Left colon (tissue), 2 donors: ENCODE data around the gene CLDN19. TPM values are rescaled to one million over a fixed set of nuclear protein-coding genes. Genes with fewer than 3 reads are reported as not detected.

Experiments used
- ATAC-seq: fragments of 200-7000 bp; cut with Tn5 transposase; one replicate; pipeline ENCODE4 v1.9.1; 2020; ENCODE audit warnings: mild to moderate bottlenecking, moderate library complexity
- DNase-seq, 2 donors: peaks; one replicate each; pipeline ENCODE4 v3.0.0-alpha.2; 2020
- intact Hi-C, 2 donors: fragments of 100-400 bp; cut with DNase I in 1 of 2; cut with micrococcal nuclease in 1 of 2; formaldehyde crosslinking; loops; one replicate each; pipeline versions ENCODE4 v1.11.2 to v1.14.0; 2022; cut with DNase I, micrococcal nuclease
- total RNA-seq, 2 donors: library from RNA; stranded (reverse); fragmentation: NEBNext Ultra II Directional; extraction: Animal tissue kit (Norgen Biotek cat#: 25700); gene quantifications; one replicate each; pipeline ENCODE4 v1.2.1, GENCODE V29; 2021
- donor health status: DM: no; HTN: no; CAD: no.
- donor health status: DM: yes; HTN: yes; CAD: no.

The CLDN19 gene
- total RNA-seq, 2 donors from 2014 or later, result not detected

- no peak for DNase-seq
- ATAC-seq, result no peak
- intact Hi-C loops, result no loop called here
Measured at GRCh38 chr1:42743317-42744147, 3.5 kb upstream of the CLDN19 start.

GRCh38 chr1:42742617-42743316 is 2.7 kb upstream of the CLDN19 start:
- no peak for DNase-seq
- intact Hi-C loops, result no loop called here
- no peak for ATAC-seq

- no peak for DNase-seq
- ATAC-seq, result no peak
- intact Hi-C loops, result no loop called here
Measured at GRCh38 chr1:42742141-42742540, 2.1 kb upstream of the CLDN19 start.

- intact Hi-C loops, result no loop called here
- ATAC-seq, result no peak
- DNase-seq, result no peak
Measured at GRCh38 chr1:42741706-42742105, 1.7 kb upstream of the CLDN19 start.

GRCh38 chr1:42740851-42741580 is 980 bp upstream of the CLDN19 start:
- DNase-seq (no peak), ATAC-seq (no peak)
- intact Hi-C loops, result no loop called here

- ATAC-seq, result no peak
- no peak for DNase-seq
- intact Hi-C loops, result no loop called here
Measured at GRCh38 chr1:42738678-42739226, 1.3 kb downstream of the CLDN19 start.

- intact Hi-C loops, result no loop called here
- ATAC-seq, result no peak
Measured at GRCh38 chr1:42737986-42738677, 1.9 kb downstream of the CLDN19 start.

GRCh38 chr1:42737257-42737656 is 2.8 kb downstream of the CLDN19 start:
- DNase-seq (peak; percentile 57 to 74), ATAC-seq (peak; percentile 65)
- intact Hi-C loops, result no loop called here

More at GRCh38 chr1:42737986-42738677, 1.9 kb downstream of the CLDN19 start:
- DNase-seq, result no peak

- ATAC-seq (no peak), DNase-seq (no peak)
- intact Hi-C loops, result no loop called here
Measured at GRCh38 chr1:42736571-42737200, 3.4 kb downstream of the CLDN19 start.

- ATAC-seq (peak; percentile 76), DNase-seq (peak; percentile 52 to 72)
- intact Hi-C loops, result no loop called here
Measured at GRCh38 chr1:42736152-42736551, 3.9 kb downstream of the CLDN19 start.

GRCh38 chr1:42735477-42736105 is 4.4 kb downstream of the CLDN19 start:
- DNase-seq, result peak; percentile 47 to 48
- ATAC-seq, result peak; percentile 81
- intact Hi-C loops, result no loop called here

- no peak for DNase-seq
- intact Hi-C loops, result no loop called here
- no peak for ATAC-seq
Measured at GRCh38 chr1:42735056-42735455, 5.0 kb downstream of the CLDN19 start.

GRCh38 chr1:42734201-42735035 is 5.6 kb downstream of the CLDN19 start:
- ATAC-seq (no peak), DNase-seq (no peak)
- intact Hi-C loops, result no loop called here

GRCh38 chr1:42733415-42734200 is 6.4 kb downstream of the CLDN19 start:
- no peak for ATAC-seq

GRCh38 chr1:42732126-42732680 is 7.8 kb downstream of the CLDN19 start:
- ATAC-seq (no peak), DNase-seq (no peak)
- intact Hi-C loops, result no loop called here

More at GRCh38 chr1:42733415-42734200, 6.4 kb downstream of the CLDN19 start:
- no peak for DNase-seq
- intact Hi-C loops, result no loop called here

- intact Hi-C loops, result no loop called here
Measured at GRCh38 chr1:42731585-42731984, 8.5 kb downstream of the CLDN19 start.

More at GRCh38 chr1:42731585-42731984, 8.5 kb downstream of the CLDN19 start:
- ATAC-seq, result peak; percentile 62
- no peak for DNase-seq
